Renal cortical epithelial cell (primary cell): ENCODE results near the gene FNBP1. TPM values are rescaled to one million over a fixed set of nuclear protein-coding genes. Genes with fewer than 3 reads are reported as not detected.

Source experiments
- DNase-seq: peaks from one replicate; pipeline ENCODE4 v3.0.0-alpha.2; 2011; ENCODE audit warnings: low read depth
- total RNA-seq: library from RNA; depleted of rRNA; stranded (reverse); fragments of >200 nt; gene quantifications from 2 replicates; pipeline ENCODE4 v1.2.3, GENCODE V29; 2014

The FNBP1 gene
- total RNA-seq, 1 donor from 2014 or later = 39.5 TPM

DNA sequence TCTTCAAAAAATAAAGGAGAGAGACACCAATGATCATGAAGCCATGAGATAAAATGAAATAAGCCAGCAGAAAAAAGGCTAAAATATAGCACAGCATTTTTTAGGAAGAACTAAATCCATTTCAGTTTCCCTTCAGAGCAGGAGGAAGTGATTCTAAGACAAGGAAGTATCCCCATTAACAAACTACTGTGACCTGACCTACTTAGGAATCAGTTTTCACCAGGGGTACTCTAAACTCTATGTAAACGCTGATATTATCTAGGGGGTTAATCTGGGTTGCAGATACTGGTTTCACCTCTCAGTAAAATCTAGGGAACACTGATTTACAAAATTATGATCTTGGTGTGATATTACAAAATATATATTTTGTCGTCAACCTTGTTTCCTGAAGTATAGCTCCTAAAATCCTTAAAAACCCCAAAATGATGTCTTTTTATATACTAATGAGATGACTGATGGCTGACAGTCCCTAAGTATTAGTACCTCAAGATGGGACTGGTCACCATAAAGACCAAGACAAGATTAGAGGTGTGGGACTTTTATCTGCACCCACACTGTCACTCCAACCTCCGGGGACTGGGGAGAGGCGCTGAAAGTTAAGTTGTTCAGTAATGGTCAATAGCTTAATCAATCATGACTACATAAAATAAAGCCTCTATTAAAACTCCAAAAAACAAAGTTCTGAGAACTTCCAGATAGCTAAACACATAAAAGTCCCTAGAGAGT is 2.9 kb upstream of the FNBP1 start:
- DNase-seq = no peak

DNA sequence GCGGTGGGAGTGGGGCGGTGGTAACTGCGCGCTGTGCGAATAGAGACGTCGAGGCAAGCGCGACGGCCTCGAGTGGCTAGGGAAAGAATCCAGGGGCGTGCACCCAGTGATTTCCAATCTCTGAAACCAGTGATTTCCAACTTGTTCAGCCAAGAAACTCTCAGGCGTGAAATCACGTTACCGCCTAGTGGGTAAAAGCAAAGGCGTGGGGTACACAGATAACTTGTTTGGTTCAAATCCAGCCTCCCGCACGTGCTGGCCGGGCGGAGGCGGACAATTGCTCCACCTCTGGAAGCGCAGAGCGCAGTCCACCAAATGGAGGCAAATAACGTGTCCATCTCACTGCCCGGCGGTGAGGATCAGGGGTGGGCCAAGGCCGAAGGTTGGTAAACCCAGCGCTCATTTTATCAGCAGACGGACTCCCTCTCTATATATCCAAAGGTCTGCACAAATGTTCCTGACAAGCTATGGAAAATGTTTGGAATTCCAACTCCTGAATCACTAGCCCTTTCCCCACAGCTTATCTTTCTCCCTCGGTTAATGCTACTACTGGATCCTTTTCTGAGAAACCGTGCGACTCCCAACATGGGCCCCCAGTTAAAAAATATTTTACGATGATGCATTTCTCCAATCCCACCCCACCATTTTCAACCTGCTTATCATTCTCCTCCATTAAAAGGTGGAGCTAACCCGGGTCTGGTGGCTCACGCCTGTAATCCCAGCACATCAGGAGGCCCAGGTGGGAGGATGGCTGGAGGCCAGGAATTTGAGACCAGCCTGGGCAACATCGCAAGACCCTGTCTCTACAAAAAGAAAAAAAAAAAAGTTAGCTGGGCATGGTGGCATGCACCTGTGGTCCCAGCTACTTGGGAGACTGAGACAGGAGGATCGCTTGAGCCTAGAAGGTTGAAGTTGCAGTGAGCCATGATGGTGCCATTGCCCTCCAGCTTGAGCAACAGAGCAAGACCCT is 950 bp upstream of the FNBP1 start:
- no peak for DNase-seq

DNA sequence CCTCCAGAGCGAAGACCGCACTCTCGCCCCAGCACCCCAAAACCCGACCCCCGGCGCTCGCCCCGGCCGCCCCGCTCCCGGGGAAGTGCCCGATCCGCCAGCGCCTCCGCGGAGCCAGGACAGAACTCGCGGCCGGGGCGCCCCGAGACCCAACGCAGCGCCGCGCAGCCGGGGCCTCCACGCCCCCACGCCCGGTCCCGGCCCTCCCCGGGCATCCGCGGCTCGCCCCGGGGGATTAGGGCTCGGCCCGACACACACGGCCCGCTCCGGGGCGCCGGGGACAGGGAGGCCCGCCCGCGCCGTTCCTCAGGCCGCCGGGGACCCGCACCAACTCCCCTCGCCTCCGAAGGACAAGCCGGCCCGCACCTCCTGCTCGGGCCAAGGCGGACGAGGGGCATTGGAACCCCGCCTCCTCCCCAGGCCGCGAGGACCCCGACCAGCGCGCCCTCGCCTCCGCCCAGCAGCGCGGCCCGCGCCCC is 544 bp downstream of the FNBP1 start:
- DNase-seq = no peak

DNA sequence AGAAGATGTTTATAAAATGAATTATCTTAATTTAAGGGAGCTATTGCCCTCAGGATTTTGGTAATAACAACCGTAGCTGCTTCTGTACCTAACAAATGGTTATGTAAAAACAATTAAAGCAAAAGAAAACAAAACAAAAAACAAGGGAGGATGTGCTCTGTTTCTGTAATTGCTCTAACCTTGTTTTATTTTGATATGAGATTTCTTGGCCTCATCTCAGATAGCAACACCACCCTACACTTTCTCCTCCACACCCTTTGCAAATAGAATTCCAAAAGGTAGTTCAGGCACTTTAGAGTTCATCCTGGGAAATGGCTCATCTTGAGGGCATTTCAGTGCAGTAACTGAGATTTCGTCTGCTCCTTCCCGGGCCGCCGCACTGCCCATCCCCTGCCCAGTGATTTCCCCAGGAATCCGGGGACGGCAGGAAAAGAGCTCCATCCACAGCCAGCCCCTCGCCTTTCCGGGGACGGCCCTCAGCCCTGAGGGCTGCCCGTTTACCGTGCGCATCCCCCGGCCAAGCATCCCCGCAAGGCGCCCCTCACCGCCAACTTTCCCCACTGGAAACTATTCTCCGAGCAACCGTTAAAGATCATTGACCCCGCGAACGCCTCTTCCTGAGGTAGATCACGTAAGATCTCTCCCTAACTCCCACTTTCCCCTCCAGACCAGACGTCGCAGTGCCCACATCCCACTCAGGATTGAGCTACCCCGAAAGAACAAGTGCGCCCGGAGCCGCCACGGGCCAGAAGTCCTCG is 1.2 kb downstream of the FNBP1 start:
- DNase-seq = no peak

DNA sequence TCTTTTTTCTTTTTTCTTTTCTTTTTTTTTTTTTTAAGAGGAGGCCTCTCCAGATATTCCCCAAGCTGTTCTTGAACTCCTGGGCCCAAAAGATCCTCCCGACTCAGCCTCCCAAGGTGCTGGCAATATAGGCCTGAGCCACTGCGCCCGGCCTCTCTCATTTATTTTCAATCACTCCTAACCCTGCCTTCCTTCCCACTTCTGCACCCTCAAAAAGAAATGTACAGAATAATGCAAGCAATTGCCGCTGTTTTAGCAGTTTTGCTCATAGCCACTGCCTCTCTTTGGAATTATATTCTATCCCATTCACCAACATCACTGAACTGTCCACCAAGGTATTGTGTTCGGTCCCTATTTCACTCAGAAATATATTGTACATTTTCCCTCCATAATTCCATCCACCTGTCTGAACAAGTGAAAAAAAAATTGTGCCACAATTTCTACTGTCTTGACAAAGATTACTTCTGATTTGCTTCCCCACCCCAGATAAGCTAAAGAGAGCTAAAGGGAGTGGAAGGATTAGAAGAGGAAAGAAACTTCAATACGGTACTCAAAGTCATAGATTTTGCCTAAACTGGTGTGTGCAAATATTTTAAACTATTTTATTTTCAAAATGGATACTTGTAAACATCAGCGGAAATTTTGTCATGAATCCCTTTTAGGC is 1.9 kb downstream of the FNBP1 start:
- no peak for DNase-seq

DNA sequence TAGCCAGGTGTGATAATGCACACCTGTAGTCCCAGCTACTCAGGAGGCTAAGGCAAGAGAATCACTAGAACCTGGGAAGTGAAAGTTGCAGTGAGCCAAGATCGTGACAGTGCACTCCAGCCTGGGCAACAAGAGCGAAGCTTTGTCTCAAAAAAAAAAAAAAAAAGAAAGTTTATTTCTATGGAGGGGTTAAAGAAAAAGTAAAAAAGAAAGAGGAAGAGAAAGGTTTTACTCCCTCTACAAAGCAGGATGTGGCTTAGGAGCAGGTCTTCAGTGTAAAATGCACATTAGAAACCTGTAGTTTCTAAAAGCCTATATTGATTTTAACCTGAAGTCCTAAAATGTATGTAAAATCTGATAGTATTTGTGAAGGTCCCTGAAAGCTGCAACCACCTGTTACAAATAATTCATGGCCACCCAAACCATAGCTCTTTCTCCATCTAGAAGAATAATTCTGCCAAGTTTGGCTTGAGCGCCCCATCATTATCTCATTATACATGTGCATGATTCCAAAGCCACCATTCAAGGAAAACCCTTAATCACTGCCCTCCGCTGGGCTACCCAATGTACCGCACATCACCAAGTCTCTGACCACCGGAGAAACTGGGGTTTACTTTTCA is 3.4 kb downstream of the FNBP1 start:
- no peak for DNase-seq

DNA sequence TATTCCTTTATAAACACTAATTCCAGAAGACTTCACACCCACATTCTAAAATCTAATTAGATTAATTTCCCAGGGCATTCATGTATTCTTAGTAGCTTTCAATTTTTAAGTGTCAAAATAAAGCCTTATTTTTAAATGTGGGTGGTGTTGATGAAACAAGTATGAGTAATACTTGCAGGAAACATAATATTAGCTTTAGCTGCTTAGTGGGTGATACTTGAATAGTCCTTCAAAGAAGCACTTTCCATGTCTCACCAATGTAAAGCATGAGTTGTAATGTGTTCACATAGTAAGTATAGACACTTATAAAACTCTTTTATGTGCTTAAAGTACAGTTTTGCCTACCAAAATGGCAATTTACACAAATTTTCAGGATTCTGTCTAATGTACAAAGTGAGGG is 6.9 kb downstream of the FNBP1 start:
- peak; percentile 85 for DNase-seq

DNA sequence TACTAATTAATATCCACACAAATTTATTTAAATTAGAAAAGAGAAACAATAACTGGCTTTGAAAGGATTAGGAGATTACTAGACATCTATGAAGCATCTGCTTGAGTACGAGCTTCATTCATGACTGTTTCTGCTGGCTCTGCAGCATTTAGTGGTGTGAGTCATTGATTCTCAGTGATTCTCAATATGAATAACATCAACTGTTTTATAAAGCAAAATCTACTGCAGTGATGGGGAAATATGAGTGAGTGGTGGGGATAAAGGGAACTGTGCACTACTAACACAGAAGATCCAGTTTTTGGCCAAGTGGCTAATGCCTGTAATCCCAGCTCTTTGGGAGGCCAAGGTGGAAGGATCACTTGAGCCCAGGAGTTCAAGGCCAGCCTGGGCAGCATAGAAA is 8.4 kb downstream of the FNBP1 start:
- DNase-seq = peak; percentile 40

DNA sequence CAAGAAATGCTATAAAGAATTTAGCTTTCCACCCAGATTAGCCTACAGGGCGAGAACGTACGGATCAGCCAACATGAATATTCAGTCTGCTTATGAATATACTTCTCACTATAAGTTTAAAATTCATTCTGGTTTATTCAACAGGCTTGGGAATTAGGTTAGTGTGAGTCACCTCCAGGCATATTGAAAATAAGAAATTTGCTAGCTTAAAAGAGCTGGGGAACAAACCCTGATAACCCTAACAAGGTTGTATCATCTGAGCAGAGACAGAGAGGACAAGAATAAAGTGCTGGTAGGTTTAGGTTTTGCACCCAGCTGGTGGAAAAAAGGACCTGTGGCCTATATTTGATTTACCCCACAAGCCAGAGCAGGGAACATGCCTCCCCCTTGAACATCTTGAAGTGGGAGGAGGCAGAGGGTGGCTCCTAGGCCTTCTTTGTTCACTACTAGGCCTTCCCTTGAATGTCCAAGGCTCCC is 12.3 kb downstream of the FNBP1 start:
- no peak for DNase-seq

DNA sequence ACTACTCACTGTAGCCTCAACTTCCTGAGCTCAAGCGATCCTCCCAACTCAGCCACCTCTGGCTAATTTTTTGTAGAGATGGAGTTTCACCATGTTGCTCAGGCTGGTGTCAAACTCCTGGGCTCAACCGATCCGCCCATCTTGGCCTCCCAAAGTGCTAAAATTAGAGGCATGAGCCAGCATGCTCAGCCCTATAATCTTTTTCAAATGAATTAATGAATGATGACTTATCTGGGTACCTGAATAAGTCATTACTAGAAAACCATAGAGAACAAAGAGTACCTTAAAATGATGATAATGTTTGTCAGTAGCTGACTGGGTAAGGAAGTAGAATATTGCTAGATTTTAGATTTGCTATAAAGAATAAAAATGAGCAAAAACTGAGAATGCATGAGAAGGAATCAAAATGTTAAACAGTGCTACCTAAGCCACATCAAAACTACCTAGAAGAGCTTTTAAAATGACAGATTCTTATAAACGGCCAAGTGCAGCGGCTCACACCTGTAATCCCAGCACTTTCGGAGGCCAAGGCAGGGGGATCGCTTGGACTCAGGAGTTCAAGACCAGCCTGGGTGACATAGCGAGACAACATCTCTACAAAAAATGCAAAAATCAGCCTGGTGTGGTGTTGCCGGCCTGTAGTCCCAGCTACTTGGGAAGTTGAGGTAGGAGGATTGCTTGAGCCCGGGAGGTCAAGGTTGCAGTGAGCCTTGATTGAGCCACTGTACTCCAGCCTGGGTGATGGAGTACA is 13.6 kb downstream of the FNBP1 start:
- DNase-seq = no peak

DNA sequence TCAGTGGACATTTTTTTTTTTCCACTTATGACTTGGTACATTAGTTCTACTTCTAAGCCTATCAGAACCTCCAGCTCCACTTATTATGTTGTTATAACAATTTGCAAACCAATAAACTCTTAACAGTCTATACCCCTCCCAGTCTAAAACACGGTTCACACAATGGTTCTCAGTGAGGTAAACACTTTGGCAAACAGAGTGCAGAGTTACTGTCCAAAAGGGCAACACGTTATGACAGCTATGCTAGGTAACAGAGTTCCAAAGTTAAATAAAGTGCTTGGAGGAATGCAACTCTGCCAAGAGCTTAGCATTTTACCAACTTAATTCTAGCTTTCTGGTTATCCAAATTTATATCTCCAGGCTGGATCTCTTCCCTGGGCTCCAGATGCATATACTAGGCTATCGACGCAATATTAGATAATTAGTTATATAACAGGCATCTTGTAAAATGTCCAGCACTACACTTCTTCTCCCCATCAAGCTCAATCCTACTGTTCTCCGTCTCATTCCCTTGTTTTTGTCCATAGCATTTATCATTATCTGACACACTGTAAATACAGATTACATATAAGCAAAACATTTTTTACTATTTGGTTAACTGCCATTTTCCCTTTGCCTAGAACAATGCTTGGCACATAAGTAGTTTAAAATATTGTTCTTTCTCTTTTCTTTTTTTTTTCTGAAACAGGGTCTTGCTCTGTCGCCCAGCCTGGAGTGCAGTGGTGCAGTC is 14.3 kb downstream of the FNBP1 start:
- DNase-seq = no peak

DNA sequence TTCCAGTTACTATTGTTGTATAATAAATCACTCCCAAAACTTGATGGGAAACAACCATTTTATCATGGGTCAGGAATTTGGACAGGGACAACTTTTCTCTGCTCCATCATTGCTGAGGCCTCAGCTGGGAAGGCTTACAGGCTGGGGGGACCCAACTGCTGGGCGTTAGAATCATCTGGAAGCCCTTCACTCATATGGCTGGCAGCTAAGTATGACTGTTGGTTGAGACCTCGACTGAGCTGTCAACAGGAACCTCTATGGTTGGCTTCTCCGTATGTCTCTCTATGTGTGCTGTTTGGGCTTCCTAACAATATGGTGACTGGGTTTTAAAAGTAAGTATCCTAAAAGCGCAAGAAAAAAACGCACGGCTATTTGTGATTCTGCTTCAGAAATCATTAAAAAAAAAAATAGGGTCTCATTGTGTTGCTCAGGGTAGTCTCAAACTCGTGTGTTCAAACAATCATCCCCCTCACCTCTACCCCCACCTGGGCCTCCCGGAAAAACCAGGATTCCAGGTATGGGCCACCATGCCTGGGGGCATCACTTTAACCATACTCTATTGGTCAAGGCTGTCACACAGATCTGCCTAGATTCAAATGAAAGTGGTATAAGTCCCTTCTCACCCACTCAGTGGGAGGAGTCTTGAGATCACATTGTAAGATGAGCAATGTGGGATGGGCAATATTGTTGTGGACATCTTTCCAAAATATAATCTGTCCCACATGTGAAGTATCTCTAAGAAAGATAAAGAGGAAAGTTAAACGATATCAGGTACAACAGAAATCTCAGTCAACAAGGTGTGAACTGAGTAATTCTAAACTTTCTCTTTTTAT is 15.2 kb downstream of the FNBP1 start:
- no peak for DNase-seq

DNA sequence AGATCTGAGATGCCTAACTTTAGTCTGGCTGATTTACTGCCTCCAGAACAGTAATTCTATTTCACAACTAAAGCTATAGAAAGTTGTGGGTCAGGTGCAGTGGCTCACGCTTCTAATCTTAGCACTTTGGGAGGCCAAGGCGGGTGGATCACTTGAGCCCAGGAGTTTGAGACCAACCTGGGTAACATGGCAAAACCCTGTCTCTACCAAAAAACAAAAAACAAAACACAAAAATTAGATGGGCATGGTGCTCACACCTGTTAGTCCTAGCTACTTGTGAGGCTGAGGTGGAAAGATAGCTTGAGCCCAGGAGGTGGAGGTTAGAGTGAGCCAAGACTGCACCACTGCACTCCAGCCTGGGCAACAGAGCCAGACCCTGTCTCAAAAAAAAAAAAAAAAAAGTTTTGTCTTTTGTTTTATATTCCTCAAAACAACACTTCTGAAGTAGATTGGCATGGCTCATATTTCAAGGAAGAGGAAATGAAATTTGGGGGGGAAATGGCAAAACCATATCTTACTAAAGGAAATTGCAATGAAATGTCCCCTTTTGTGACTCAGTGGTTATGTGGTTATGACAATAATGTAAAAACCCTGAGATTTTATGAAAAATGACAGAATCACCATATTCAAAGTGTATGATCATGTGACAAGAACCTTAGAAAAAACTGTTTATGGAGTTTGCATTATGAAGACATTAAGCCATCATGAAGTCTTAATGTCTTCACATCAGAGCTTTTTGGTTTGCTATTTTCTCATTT is 16.2 kb downstream of the FNBP1 start:
- no peak for DNase-seq

DNA sequence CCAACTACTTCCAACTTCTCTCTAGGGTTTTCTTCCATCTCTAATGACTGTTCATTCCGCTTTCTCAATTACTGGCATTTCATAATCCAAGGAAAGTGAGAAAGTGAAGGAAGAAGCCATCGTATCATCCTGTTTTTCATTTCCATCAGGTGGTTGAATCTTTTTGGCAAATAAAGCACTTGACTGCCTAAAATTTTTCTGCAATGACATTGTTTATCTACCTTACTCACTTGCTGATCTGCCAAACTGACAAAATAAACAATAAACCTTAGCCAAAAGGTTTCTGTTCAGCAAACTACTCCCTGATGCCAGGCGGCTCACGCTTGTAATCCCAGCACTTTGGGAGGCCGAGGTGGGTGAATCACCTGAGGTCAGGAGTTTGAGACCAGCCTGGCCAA is 18.4 kb downstream of the FNBP1 start:
- peak; percentile 54 for DNase-seq

DNA sequence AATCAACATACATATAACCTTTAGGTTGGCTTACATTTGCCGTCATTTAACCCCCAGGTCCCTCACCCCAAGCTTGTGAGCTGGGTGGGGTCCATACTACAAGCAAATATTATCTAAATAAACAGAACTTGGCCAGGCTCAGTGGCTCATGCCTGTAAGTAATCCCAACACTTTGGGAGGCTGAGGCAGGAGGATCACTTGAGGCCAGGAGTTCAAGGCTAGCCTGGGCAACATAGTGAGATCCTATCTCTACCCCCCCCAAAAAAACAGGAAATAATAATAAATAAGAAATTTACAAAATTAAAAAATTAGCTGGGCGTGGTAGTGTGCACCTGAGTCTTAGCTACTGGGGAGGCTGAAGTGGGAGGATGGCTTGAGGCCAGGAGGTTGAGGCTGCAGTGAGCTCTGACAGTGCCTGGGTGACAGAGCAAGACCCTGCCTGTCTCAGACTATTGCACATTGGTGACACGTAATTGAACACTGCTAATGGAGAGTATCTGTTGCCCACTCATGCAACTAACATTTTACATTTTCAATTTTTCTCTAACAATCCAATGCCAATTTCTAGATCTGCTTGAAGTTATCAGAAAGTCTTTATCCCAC is 18.9 kb downstream of the FNBP1 start:
- no peak for DNase-seq

DNA sequence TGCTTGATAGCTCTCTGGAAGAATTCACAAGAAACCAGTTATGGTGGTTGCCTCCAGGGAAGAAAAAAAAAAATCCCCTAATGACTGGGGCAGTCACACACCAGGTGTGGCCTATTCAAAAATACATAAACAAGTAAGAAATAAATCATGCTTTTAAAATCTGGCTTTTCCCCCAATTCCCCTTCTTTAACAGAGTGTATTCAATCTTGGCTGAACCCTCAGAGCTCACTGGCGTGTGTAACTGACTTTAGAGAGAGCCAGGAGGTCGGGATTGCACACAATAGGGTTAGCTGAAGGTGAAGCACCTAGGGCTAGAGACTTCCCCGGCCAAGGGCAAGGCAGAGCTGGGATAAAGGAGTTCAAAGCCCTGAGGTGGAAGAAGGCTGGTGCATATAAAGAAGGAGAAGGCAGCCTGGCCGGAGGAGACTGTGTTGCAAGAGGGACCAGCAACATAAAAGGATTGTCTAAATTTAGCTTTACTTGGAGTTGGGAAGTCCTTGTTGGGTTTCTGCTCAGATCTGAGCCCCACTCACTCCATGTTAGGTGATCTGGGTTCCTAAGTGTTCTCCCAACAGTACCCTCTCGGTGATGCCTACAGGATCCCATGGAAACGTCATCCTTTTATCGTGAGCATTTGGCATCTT is 19.7 kb downstream of the FNBP1 start:
- peak; percentile 93 for DNase-seq

DNA sequence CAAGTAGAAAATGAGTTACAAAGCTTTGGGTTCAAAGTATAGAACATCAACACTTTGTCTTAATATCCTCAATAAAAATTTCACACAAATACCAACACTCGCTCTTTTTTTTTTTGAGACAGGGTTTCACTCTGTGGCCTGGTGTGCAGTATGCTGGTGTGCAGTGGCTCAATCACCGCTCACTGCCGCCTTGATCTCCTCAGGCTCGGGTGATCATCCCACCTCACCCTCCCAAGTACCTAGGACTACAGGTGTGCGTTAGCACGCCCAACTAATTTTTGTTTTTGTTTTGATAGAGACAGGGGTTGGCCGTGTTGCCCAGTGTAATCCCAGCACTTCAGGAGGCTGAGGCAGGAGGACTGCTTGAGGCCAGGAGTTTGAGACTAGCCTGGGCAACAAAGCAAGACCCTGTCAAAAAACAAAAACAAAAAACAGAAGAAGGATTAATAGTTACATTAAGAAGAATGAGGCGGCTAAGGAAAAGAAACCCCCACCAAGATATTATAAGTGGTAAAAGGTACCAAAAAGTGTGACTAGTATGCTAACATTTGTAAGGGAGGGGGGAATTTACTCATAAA is 20.3 kb downstream of the FNBP1 start:
- DNase-seq = no peak
